ENCODE data around the gene PSMB11. TPM values are rescaled to one million over a fixed set of nuclear protein-coding genes. Genes with fewer than 3 reads are reported as not detected.
A peak's percentile ranks its signal among the peaks of the same experiment; 100 is the strongest.

Gene PSMB11
- total RNA-seq, 2 donors from 2014 or later = not detected

- DNase-seq (peak; percentile 69), ATAC-seq (peak; percentile 23 to 50)
- intact Hi-C loops (cut with DNase I) = loop anchor here in 1 of 2 donors (2.0 kb wide), 1 partner anchor 70 kb away; no protein-coding TSS in a partner anchor
Observed at GRCh38 chr14:23056145-23056955, 14.3 kb downstream of the PSMB11 start.

- ATAC-seq (peak; percentile 73 to 76), DNase-seq (peak; percentile 80)
- intact Hi-C loops (cut with DNase I) = loop anchor here in 1 of 2 donors (2.0 kb wide), 1 partner anchor 70 kb away; no protein-coding TSS in a partner anchor
Observed at GRCh38 chr14:23056956-23057756, 15.1 kb downstream of the PSMB11 start, which contains the start of gene CDH24. Gene CDH24, minus strand, starts transcription at chr14:23057520. Its CDS starts 1,787 bp downstream, at chr14:23055733.

- DNase-seq (peak; percentile 87), ATAC-seq (peak; percentile 68 to 85)
- intact Hi-C loops (cut with DNase I) = loop anchor here (2.0 kb wide), 1 partner anchor 71 kb away; no protein-coding TSS in a partner anchor
Observed at GRCh38 chr14:23057757-23058653, 16.0 kb downstream of the PSMB11 start.

- DNase-seq (no peak), ATAC-seq (no peak)
- intact Hi-C loops (cut with DNase I) = loop anchor here in 1 of 2 donors (2.0 kb wide), 1 partner anchor 72 kb away; no protein-coding TSS in a partner anchor
Observed at GRCh38 chr14:23058654-23059504, 16.9 kb downstream of the PSMB11 start.

GRCh38 chr14:23060536-23061260 lies 18.7 kb downstream of the PSMB11 start:
- ATAC-seq = no peak
- no peak for DNase-seq
- intact Hi-C loops (cut with DNase I) = no loop called here

GRCh38 chr14:23062002-23062401 lies 20.0 kb downstream of the PSMB11 start:
- intact Hi-C loops (cut with DNase I) = no loop called here
- ATAC-seq (peak; percentile 21 to 74), DNase-seq (peak; percentile 68)

GRCh38 chr14:23063601-23064000 lies 21.6 kb downstream of the PSMB11 start:
- intact Hi-C loops (cut with DNase I) = no loop called here
- ATAC-seq (no peak), DNase-seq (no peak)

GRCh38 chr14:23066368-23066767 lies 24.4 kb downstream of the PSMB11 start:
- ATAC-seq (no peak), DNase-seq (no peak)
- intact Hi-C loops (cut with DNase I) = no loop called here

- ATAC-seq (no peak), DNase-seq (no peak)
- intact Hi-C loops (cut with DNase I) = no loop called here
Observed at GRCh38 chr14:23066855-23067744, 25.1 kb downstream of the PSMB11 start.

GRCh38 chr14:23067847-23068788 lies 26.1 kb downstream of the PSMB11 start:
- peak; percentile 23 for DNase-seq
- ATAC-seq = no peak
- intact Hi-C loops (cut with DNase I) = no loop called here

GRCh38 chr14:23068789-23069412 lies 26.9 kb downstream of the PSMB11 start:
- DNase-seq = peak; percentile 75
- peak; percentile 63 to 66 for ATAC-seq
- intact Hi-C loops (cut with DNase I) = no loop called here

- ATAC-seq = no peak
- no peak for DNase-seq
- intact Hi-C loops (cut with DNase I) = no loop called here
Observed at GRCh38 chr14:23069413-23069806, 27.4 kb downstream of the PSMB11 start.

- ATAC-seq = no peak
- DNase-seq = no peak
- intact Hi-C loops (cut with DNase I) = no loop called here
Observed at GRCh38 chr14:23070262-23071129, 28.5 kb downstream of the PSMB11 start.
